Astrocyte (in vitro differentiated cells and primary cell): ENCODE measurements around the gene SLA2.

Experiments used
- CTCF ChIP-seq: IDR thresholded peaks from 2 replicates; pipeline ENCODE4 v1.5.1; 2011; ENCODE audit warnings: low read depth, mild to moderate bottlenecking, inconsistent platforms, low read length, moderate library complexity; ENCODE audit not compliant: insufficient read depth
- EZH2 ChIP-seq: IDR thresholded peaks from 2 replicates; pipeline ENCODE4 v1.6.1; 2012; ENCODE audit warnings: mild to moderate bottlenecking, low read length, inconsistent platforms; ENCODE audit not compliant: insufficient read depth

DNA sequence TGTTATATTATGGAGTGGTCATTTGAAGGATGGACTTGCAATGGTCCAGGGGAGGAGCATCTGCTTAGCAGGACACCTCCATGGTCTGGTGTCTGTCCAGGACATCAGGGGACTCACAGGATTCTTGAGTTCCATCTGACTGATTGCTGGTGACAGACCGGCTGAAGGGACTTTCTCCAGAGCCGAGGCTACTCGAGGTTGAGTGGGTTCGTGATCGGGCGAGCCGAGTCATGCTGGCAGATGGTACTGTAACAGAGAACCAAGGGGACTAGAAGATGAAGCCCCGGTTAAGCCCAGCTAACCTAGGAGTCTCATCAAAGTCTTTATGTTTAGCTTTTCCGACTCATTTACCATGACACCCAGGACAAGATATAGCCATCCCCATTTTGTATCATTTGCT lies 7.5 kb upstream of the SLA2 start:
- no peak for TF ChIP-seq CTCF
- no peak for TF ChIP-seq EZH2
